H1 (cell line): Measurements from ENCODE around the gene SLIT3. TPM values are rescaled to one million over a fixed set of nuclear protein-coding genes. Genes with fewer than 3 reads are reported as not detected.

Source experiments
- CTCF ChIA-PET: fragments of 300-600 bp; sonication (Branson Sonifier 250); formaldehyde crosslinking; loops from one replicate; lab custom pipeline; 2021; ENCODE audit not compliant: partially characterized antibody; lab: Charles Lee
- POLR2A ChIA-PET: fragments of 300-600 bp; sonication (Branson Sonifier 250); formaldehyde crosslinking; loops from one replicate; lab custom pipeline; 2021; ENCODE audit warnings: inconsistent platforms; ENCODE audit not compliant: partially characterized antibody; lab: Charles Lee
- DNase-seq, 2 experiments: peaks; one replicate each; pipeline versions ENCODE4 v3.0.0 to v3.0.0-alpha.2; 2010 to 2022; ENCODE audit warnings: low spot score in 2 of 2, low read depth in 1 of 2, mixed read lengths in 1 of 2
- FAIRE-seq: peaks from 2 replicates; lab custom pipeline; 2011; peaks lifted over from hg19 to GRCh38; lab: Jason Lieb, UNC
- H2AFZ ChIP-seq: 2 replicates; pipeline ENCODE4 v1.8.1; 2012; ENCODE audit warnings: low read length, inconsistent platforms
- H2AK5ac ChIP-seq: 2 replicates; pipeline ENCODE4 v1.6.1; 2013; ENCODE audit warnings: low read depth, low read length
- H2BK120ac ChIP-seq: replicated peaks from 2 replicates; pipeline ENCODE3; 2013; ENCODE audit warnings: low read depth, low read length, inconsistent platforms
- H2BK12ac ChIP-seq: 2 replicates; pipeline ENCODE4 v1.6.1; 2013; ENCODE audit warnings: low read depth, low read length
- H2BK15ac ChIP-seq: 2 replicates; pipeline ENCODE4 v1.6.1; 2013; ENCODE audit warnings: low read length
- H2BK20ac ChIP-seq: 2 replicates; pipeline ENCODE4 v1.6.1; 2013; ENCODE audit warnings: low read length
- H2BK5ac ChIP-seq: 2 replicates; pipeline ENCODE4 v1.6.1; 2013; ENCODE audit warnings: low read depth, low read length
- H3K14ac ChIP-seq: 2 replicates; pipeline ENCODE4 v1.6.1; 2013; ENCODE audit warnings: inconsistent platforms; ENCODE audit not compliant: insufficient read length
- H3K18ac ChIP-seq: 2 replicates; pipeline ENCODE4 v1.6.1; 2013; ENCODE audit warnings: low read length; ENCODE audit errors: extremely low read depth
- H3K23ac ChIP-seq: 2 replicates; pipeline ENCODE4 v1.6.1; 2013; ENCODE audit warnings: inconsistent platforms; ENCODE audit not compliant: insufficient read length
- H3K23me2 ChIP-seq: 2 replicates; pipeline ENCODE4 v1.6.1; 2013; ENCODE audit warnings: low read depth, low read length
- H3K27ac ChIP-seq: 2 replicates; pipeline ENCODE4 v1.6.1; 2011; ENCODE audit warnings: low read depth, low read length, inconsistent platforms
- H3K27me3 ChIP-seq, 4 experiments: replicated peaks in 1 of 4; 1 replicate in 1 of 4; 2 replicates in 3 of 4; pipeline versions ENCODE4 v1.6.1 to v1.8.1; 2011 to 2013; ENCODE audit warnings: low read length in 3 of 4, mild to moderate bottlenecking in 3 of 4, inconsistent platforms in 2 of 4, mixed read lengths in 2 of 4, moderate library complexity in 1 of 4; ENCODE audit not compliant: control insufficient read depth in 3 of 4, insufficient read depth in 3 of 4; ENCODE audit errors: extremely low read depth in 1 of 4
- H3K36me3 ChIP-seq, 4 experiments: 2 replicates each; pipeline versions ENCODE4 v1.6.1 to v1.8.1; 2011 to 2013; ENCODE audit warnings: mild to moderate bottlenecking in 4 of 4, low read length in 3 of 4, moderate library complexity in 2 of 4, control low read depth in 1 of 4, inconsistent platforms in 1 of 4; ENCODE audit not compliant: insufficient read depth in 4 of 4, control insufficient read depth in 2 of 4
- H3K4ac ChIP-seq: replicated peaks from 2 replicates; pipeline ENCODE3; 2013; ENCODE audit warnings: low read length, low read depth, mixed read lengths, inconsistent platforms; ENCODE audit not compliant: insufficient read length
- H3K4me1 ChIP-seq, 4 experiments: replicated peaks in 1 of 4; 1 replicate in 1 of 4; 2 replicates in 3 of 4; pipeline versions ENCODE4 v1.6.1 to v1.8.1; 2011 to 2013; ENCODE audit warnings: low read length in 3 of 4, inconsistent platforms in 2 of 4, mixed read lengths in 1 of 4; ENCODE audit not compliant: insufficient read depth in 4 of 4, control insufficient read depth in 3 of 4
- H3K4me2 ChIP-seq, 2 experiments: 2 replicates each; pipeline versions ENCODE4 v1.6.1 to v1.8.1; 2011 to 2013; ENCODE audit warnings: low read depth in 2 of 2, low read length in 2 of 2, control low read depth in 1 of 2, inconsistent platforms in 1 of 2, mild to moderate bottlenecking in 1 of 2; ENCODE audit not compliant: insufficient read depth in 1 of 2
- H3K4me3 ChIP-seq, 4 experiments: fragments of 200-600, 300-600 bp in 1 of 4; sonication (generic), shearing (Covaris generic), sonication (Bioruptor Twin) in 1 of 4; 2 replicates each; pipeline versions ENCODE4 v1.5.1 to v1.8.1; 2011 to 2016; ENCODE audit warnings: low read length in 4 of 4, low read depth in 3 of 4, control low read depth in 2 of 4, inconsistent platforms in 2 of 4, mild to moderate bottlenecking in 2 of 4, mixed read lengths in 1 of 4, moderate library complexity in 1 of 4; ENCODE audit not compliant: insufficient read depth in 2 of 4; ENCODE audit errors: extremely low read depth in 1 of 4
- H3K56ac ChIP-seq: replicated peaks from 2 replicates; pipeline ENCODE3; 2013; ENCODE audit warnings: low read depth, mild to moderate bottlenecking, mixed read lengths, low read length, inconsistent platforms; ENCODE audit not compliant: insufficient read length
- H3K79me1 ChIP-seq: 2 replicates; pipeline ENCODE4 v1.6.1; 2013; ENCODE audit warnings: low read depth, low read length, control low read depth
- H3K79me2 ChIP-seq, 2 experiments: 2 replicates each; pipeline versions ENCODE4 v1.6.1 to v1.8.1; 2012 to 2013; ENCODE audit warnings: low read length in 2 of 2, mild to moderate bottlenecking in 2 of 2, inconsistent platforms in 1 of 2; ENCODE audit not compliant: insufficient read depth in 2 of 2, control insufficient read depth in 1 of 2
- H3K9ac ChIP-seq, 4 experiments: replicated peaks in 1 of 4; 1 replicate in 1 of 4; 2 replicates in 3 of 4; pipeline versions ENCODE4 v1.6.1 to v1.8.1; 2011 to 2013; ENCODE audit warnings: low read depth in 3 of 4, low read length in 3 of 4, control low read depth in 2 of 4, mild to moderate bottlenecking in 2 of 4, moderate library complexity in 2 of 4, inconsistent platforms in 1 of 4; ENCODE audit errors: extremely low read depth in 1 of 4
- H3K9me3 ChIP-seq, 2 experiments: 2 replicates each; pipeline versions ENCODE4 v1.6.1 to v1.8.1; 2012 to 2013; ENCODE audit warnings: mild to moderate bottlenecking in 2 of 2, moderate library complexity in 2 of 2, control low read depth in 1 of 2, inconsistent platforms in 1 of 2, low read depth in 1 of 2, low read length in 1 of 2, mixed read lengths in 1 of 2; ENCODE audit not compliant: insufficient read depth in 2 of 2
- H4K20me1 ChIP-seq, 2 experiments: replicated peaks in 1 of 2; 2 replicates each; pipeline versions ENCODE3 to v1.8.1; 2011 to 2013; ENCODE audit warnings: inconsistent platforms in 2 of 2, low read length in 2 of 2, mild to moderate bottlenecking in 1 of 2; ENCODE audit not compliant: insufficient read depth in 2 of 2, control insufficient read depth in 1 of 2
- H4K5ac ChIP-seq: 2 replicates; pipeline ENCODE4 v1.6.1; 2013; ENCODE audit warnings: low read length, low read depth, mixed read lengths, inconsistent platforms; ENCODE audit not compliant: insufficient read length
- H4K8ac ChIP-seq: 2 replicates; pipeline ENCODE4 v1.8.0; 2013; ENCODE audit warnings: mild to moderate bottlenecking, moderate library complexity, low read length, inconsistent platforms; ENCODE audit not compliant: insufficient read depth; ENCODE audit errors: extremely low read depth
- H4K91ac ChIP-seq: replicated peaks from 2 replicates; pipeline ENCODE3; 2013; ENCODE audit warnings: low read length, mixed read lengths, inconsistent platforms; ENCODE audit not compliant: insufficient read length
- GTF2F1 ChIP-seq: IDR thresholded peaks from 2 replicates; pipeline ENCODE4 v1.6.1; 2012; ENCODE audit warnings: low read depth, low read length, improper control_type of control experiment, borderline replicate concordance
- TAF7 ChIP-seq: optimal IDR thresholded peaks from 2 replicates; pipeline ENCODE3; 2011; ENCODE audit warnings: low read depth, mild to moderate bottlenecking, inconsistent platforms, low read length, moderate library complexity, borderline replicate concordance
- WGBS, 2 experiments: shearing (Covaris generic) in 1 of 2; methylation state at CpG; one replicate each; pipeline versions ENCODE4 v1.1.6 to v1.1.7; 2013 to 2015; ENCODE audit warnings: low lambda C conversion rate in 2 of 2, mixed read lengths in 2 of 2, inconsistent platforms in 1 of 2, low coverage in 1 of 2, missing lambda C conversion rate in 1 of 2; ENCODE audit not compliant: insufficient replicate concordance in 2 of 2, insufficient coverage in 1 of 2, insufficient read length in 1 of 2; ENCODE audit errors: extremely low coverage in 1 of 2, missing lambda C conversion rate in 1 of 2; 5-methylcytosine and 5-hydroxymethylcytosine counted together
- polyA plus RNA-seq, 7 experiments: library from polyadenylated mRNA; depleted of rRNA in 3 of 7; stranded (reverse) in 5 of 7; unstranded in 2 of 7; fragments of >200 nt in 5 of 7; fragments of 200-250 nt in 2 of 7; gene quantifications; 1 replicate in 5 of 7; 2 replicates in 1 of 7; 4 replicates in 1 of 7; pipeline versions ENCODE4 v1.2.1 to v1.2.3, GENCODE V29; 2011 to 2013; ENCODE audit warnings: missing spikeins in 2 of 7, mixed read lengths in 2 of 7
- total RNA-seq: library from RNA; stranded (reverse); fragmentation: NEBNext Ultra II Directional; extraction: Animal tissue kit (Norgen Biotek cat#: 25700); gene quantifications from 2 replicates; pipeline ENCODE4 v1.2.1, GENCODE V29; 2021

The SLIT3 gene
- total and polyA plus RNA-seq, 2 of the 8 experiments (the other 6 are each of a cell fraction or from before 2014, with no cell fraction given): 1.1 to 1.2 TPM

DNA sequence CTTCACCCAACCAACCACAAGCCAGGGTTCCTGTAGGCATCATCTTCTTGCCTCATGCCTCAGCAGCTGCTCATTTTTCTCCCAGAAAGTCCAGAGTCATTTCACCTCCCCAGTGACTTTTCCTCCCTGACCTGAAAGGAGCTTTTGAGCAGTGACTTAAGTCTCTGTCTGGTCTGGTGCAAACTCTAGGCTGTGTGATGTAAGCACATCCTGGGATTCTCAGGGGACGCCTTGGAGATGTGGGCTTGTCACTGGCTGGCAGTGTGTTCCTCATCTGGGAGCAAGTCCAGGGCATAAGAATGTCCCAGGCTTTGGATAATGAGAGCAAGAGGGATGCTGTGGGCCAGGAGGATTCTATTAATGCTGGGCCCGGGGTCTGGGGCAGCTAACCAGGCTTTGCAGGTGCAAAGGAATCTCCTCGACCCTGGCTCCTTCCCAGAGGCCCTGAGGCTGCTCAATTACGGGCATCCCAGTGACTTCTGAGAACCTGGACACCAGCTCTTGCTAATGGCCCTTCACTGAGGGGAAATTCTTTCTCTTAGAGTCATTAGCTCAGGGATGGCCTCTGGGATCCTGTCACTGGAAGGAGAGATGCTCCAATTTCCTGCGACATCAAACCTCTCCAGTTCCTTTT lies 510.8 kb downstream of the SLIT3 start:
- Histone ChIP-seq H4K20me1 (no peaks in the 10 kb centered on the region), H3K27me3 (no peaks in the 10 kb centered on the region), H3K9me3 (no peaks in the 10 kb centered on the region), H2BK12ac (no peak overlapping the region), H3K79me1 (no peaks in the 10 kb centered on the region), H4K91ac (no peak overlapping the region), H3K14ac (no peak overlapping the region), H3K23ac (no peak overlapping the region), H3K27ac (no peak overlapping the region), H3K36me3 (no peaks in the 10 kb centered on the region), H4K8ac (no peak overlapping the region), H3K18ac (no peak overlapping the region), H3K23me2 (no peaks in the 10 kb centered on the region), H3K79me2 (no peaks in the 10 kb centered on the region), H4K5ac (no peak overlapping the region), H3K4ac (no peak overlapping the region), H3K4me3 (no peak overlapping the region), H2BK20ac (no peak overlapping the region), H2AK5ac (no peak overlapping the region), H2BK5ac (no peak overlapping the region), H3K56ac (no peak overlapping the region), H3K4me2 (no peak overlapping the region), H3K9ac (no peak overlapping the region), H2AFZ (no peak overlapping the region), H2BK15ac (no peak overlapping the region), H3K4me1 (peaks cover 0 to 10% (median 0%) of the 10 kb centered on the region in 4 experiments; a peak in 2 of 7 replicates), H2BK120ac (no peak overlapping the region)
- ChIA-PET POLR2A (no interaction called here), CTCF (interaction anchor here (1.0 to 1.5 kb wide), 4 partner anchors 19 to 793 kb away, joined by 3 to 4 read pairs (median 3); no protein-coding TSS in a partner anchor)
- FAIRE-seq (no peak), DNase-seq (no peak)
- TF ChIP-seq TAF7: no peak
- TF ChIP-seq GTF2F1: no peak
- 69% methylated on average over 5 of the region's 5 CpGs; no CpG with 5 or more reads in 1 of the 2 experiments for WGBS, 2 experiments
